Tibial artery (tissue), 4 donors: ENCODE data around the gene KCNH1.

ENCODE experiments used
- DNase-seq, 2 donors: peaks; one replicate each; pipeline ENCODE4 v3.0.0-alpha.2; 2019
- H3K27ac ChIP-seq, 2 donors: fragments of 200-600 bp; sonication (generic) in 1 of 2; 1 replicate in 1 of 2; 2 replicates in 1 of 2; pipeline ENCODE4 v1.5.1; 2018 to 2019; ENCODE audit warnings: mild to moderate bottlenecking in 1 of 2
- H3K27me3 ChIP-seq, 2 donors: fragments of 200-600 bp; sonication (generic) in 1 of 2; one replicate each; pipeline versions ENCODE4 v1.5.1 to v1.6.0; 2016 to 2019
- H3K36me3 ChIP-seq, 3 donors: fragments of 200-600 bp; sonication (generic) in 2 of 3; one replicate each; pipeline ENCODE4 v1.5.1; 2016 to 2019; ENCODE audit warnings: mild to moderate bottlenecking in 2 of 3
- H3K4me1 ChIP-seq, 4 donors: fragments of 200-600 bp; sonication (generic) in 2 of 4; 1 replicate in 3 of 4; 2 replicates in 1 of 4; pipeline ENCODE4 v1.5.1; 2016 to 2019
- H3K4me3 ChIP-seq, 2 donors: fragments of 200-600 bp; sonication (generic) in 1 of 2; 1 replicate in 1 of 2; 2 replicates in 1 of 2; pipeline ENCODE4 v1.5.1; 2018 to 2019; ENCODE audit warnings: mild to moderate bottlenecking in 2 of 2
- H3K9me3 ChIP-seq, 3 donors: fragments of 200-600 bp; sonication (generic) in 1 of 3; one replicate each; pipeline ENCODE4 v1.5.1; 2016 to 2019
- intact Hi-C: fragments of 100-400 bp; cut with DNase I; formaldehyde crosslinking; loops from one replicate; pipeline ENCODE4 v1.15.0; 2023; ENCODE audit warnings: low total_unique reads
- TF ChIP-seq, protein P1 (sequence below), 2 experiments: fragments of 200-600 bp in 1 of 2; fragments of 450-650 bp in 1 of 2; IDR thresholded peaks; one replicate each; pipeline ENCODE4 v1.5.1; 2017 to 2019; ENCODE audit warnings: antibody characterized with exemption in 2 of 2, mild to moderate bottlenecking in 1 of 2, moderate library complexity in 1 of 2

KCNH1 gene, protein sequence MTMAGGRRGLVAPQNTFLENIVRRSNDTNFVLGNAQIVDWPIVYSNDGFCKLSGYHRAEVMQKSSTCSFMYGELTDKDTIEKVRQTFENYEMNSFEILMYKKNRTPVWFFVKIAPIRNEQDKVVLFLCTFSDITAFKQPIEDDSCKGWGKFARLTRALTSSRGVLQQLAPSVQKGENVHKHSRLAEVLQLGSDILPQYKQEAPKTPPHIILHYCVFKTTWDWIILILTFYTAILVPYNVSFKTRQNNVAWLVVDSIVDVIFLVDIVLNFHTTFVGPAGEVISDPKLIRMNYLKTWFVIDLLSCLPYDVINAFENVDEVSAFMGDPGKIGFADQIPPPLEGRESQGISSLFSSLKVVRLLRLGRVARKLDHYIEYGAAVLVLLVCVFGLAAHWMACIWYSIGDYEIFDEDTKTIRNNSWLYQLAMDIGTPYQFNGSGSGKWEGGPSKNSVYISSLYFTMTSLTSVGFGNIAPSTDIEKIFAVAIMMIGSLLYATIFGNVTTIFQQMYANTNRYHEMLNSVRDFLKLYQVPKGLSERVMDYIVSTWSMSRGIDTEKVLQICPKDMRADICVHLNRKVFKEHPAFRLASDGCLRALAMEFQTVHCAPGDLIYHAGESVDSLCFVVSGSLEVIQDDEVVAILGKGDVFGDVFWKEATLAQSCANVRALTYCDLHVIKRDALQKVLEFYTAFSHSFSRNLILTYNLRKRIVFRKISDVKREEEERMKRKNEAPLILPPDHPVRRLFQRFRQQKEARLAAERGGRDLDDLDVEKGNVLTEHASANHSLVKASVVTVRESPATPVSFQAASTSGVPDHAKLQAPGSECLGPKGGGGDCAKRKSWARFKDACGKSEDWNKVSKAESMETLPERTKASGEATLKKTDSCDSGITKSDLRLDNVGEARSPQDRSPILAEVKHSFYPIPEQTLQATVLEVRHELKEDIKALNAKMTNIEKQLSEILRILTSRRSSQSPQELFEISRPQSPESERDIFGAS

DNA sequence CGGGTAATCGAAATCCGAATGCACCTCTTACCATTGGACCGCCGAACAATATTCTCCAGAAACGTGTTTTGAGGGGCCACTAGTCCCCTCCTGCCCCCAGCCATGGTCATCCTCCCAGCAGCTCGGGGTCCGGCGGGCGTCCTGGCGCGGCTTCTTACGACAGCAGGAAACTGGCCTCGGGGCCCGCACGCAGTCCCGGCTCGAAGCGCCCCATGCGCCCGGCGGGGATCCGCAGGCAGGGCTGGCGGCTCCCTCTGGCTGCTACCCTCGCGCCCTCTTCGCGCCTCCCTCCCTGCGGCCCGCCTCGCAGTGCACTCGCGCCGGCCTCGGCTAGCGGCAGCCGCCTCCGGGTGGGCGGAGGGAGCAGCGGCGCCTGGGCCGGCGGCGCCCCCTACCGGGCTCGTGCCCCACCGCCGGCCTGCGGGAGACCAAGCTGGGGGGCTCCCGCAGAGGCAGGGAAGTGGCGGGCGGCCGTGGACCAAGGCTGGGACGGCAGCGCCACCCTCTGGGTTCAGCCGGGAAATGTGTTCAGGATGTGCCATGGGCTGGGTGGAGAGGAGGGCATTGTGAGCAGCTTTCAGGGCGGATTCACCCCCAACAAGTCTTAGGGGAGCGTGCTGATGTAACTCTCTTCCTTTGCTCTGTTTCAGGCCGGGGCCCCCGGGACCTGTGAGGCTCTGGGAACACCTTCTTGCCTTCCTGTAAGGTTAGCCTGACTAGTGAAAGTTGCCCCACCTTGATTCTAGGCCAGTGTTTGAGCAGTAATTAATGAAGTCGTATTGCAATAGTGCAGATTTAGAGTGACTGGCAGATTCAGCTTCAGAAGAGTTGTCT, at the start of gene KCNH1:
TSS of gene KCNH1 (minus strand) at position 313 of the 834 bp plus-strand sequence. CDS start at position 110, 203 bp downstream.
- peaks cover 0 to 28% of the 10 kb centered on the region in 2 donors for H3K27me3 ChIP-seq
- H3K4me3 ChIP-seq = peak within 1 kb of the TSS; percentile 39 to 54
- TF ChIP-seq, protein P1, sequence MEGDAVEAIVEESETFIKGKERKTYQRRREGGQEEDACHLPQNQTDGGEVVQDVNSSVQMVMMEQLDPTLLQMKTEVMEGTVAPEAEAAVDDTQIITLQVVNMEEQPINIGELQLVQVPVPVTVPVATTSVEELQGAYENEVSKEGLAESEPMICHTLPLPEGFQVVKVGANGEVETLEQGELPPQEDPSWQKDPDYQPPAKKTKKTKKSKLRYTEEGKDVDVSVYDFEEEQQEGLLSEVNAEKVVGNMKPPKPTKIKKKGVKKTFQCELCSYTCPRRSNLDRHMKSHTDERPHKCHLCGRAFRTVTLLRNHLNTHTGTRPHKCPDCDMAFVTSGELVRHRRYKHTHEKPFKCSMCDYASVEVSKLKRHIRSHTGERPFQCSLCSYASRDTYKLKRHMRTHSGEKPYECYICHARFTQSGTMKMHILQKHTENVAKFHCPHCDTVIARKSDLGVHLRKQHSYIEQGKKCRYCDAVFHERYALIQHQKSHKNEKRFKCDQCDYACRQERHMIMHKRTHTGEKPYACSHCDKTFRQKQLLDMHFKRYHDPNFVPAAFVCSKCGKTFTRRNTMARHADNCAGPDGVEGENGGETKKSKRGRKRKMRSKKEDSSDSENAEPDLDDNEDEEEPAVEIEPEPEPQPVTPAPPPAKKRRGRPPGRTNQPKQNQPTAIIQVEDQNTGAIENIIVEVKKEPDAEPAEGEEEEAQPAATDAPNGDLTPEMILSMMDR (IDR thresholded peaks at IDR 0.05) = peak; percentile 73 to 77
- intact Hi-C loops = no loop called here
- no peaks in the 10 kb centered on the region for H3K36me3 ChIP-seq
- peak; percentile 66 to 74 for DNase-seq
- H3K4me1 ChIP-seq = peaks cover 0 to 22% (median 16%) of the 10 kb centered on the region in 4 donors
- H3K9me3 ChIP-seq = no peaks in the 10 kb centered on the region
- no peak within 1 kb of the TSS for H3K27ac ChIP-seq

DNA sequence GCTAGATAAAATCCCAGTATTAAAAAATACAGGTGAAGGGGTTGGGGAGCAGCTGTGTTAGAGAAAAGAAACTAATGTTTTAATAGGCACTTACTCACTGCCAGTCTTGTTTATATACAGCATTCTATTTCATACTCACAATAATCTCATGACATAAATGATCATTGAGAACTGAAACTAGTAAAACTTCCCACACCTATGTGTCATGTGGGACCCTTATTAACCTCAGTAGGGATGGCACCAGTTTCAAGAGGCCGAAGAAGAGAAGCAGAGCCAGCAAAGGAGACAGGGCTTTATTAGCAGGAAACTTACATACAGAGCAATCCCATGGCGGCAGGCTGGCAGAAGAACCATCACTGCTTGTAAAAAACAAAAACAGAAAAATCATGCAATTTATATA, 48.8 kb upstream of the KCNH1 start:
- Histone ChIP-seq H3K4me1 (no peaks in the 10 kb centered on the region), H3K36me3 (no peaks in the 10 kb centered on the region), H3K9me3 (no peaks in the 10 kb centered on the region), H3K27me3 (no peaks in the 10 kb centered on the region), H3K27ac (no peak overlapping the region), H3K4me3 (no peak overlapping the region)
- intact Hi-C loops = no loop called here
- TF ChIP-seq, protein P1 (IDR thresholded peaks at IDR 0.05) = no peak
- no peak for DNase-seq

DNA sequence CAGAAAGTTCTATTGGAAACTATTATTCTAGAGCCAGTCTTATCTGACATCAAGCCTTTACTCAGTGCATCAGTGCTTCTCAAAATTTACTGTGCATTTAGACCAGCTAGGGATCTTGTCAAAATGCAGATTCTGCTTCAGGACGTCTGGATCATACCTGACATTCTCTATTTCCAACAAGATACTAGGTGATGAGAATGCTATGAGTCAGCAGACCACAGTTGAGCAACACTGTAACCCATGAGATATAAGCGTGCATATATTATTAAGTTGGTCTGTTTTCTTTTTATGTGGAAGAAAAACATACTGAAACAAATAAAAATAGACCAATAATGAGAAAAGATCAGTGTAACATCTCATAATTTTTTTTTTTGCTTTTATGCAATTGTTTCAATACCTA, 40.4 kb upstream of the KCNH1 start:
- Histone ChIP-seq H3K4me3 (no peak overlapping the region), H3K4me1 (no peaks in the 10 kb centered on the region), H3K27ac (no peak overlapping the region), H3K36me3 (no peaks in the 10 kb centered on the region), H3K9me3 (peaks cover 0 to 14% (median 7%) of the 10 kb centered on the region in 3 donors), H3K27me3 (no peaks in the 10 kb centered on the region)
- TF ChIP-seq, protein P1 (IDR thresholded peaks at IDR 0.05) = no peak
- DNase-seq = no peak
- intact Hi-C loops = no loop called here

DNA sequence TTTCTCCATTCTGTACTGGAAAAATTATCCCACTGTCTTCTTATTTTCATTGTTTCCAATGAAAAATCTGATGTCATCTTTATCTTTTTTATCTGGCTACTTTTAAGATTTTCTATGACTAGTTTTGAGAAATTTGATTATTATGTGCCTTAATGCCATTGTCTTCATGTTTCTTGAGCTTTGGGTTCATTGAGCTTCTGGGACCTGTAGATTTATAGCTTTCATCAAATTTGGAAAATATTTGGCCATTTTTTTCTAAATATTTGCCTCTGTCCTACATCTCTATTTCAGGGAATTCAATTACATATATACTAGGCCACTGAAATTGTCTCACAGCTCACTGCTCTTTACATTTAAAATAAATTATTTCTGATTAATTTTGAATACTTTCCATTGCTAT, 38.7 kb upstream of the KCNH1 start:
- Histone ChIP-seq H3K9me3 (peaks cover 0 to 24% (median 14%) of the 10 kb centered on the region in 3 donors), H3K27me3 (no peaks in the 10 kb centered on the region), H3K4me3 (no peak overlapping the region), H3K36me3 (no peaks in the 10 kb centered on the region), H3K27ac (no peak overlapping the region), H3K4me1 (no peaks in the 10 kb centered on the region)
- DNase-seq = no peak
- TF ChIP-seq, protein P1 (IDR thresholded peaks at IDR 0.05) = no peak
- intact Hi-C loops = no loop called here

DNA sequence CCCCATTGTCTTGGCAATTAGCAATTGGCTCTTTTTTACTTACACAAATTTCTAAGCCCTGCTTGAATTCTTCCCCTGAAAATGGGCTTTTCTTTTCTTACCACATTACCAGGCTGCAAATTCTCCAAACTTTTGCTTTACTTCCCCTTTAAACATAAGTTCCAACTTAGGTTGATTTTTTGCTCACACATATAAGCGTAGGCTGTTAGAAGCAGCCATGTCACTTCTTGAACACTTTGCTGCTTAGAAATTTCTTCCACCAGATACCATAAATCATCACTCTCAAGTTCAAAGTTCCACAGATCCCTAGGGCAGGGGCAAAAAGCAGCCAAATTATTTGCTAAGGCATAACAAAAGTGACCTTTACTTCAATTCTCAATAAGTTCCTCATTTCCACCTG, 35.4 kb upstream of the KCNH1 start:
- intact Hi-C loops = no loop called here
- H3K4me1 ChIP-seq = no peaks in the 10 kb centered on the region
- TF ChIP-seq, protein P1 (IDR thresholded peaks at IDR 0.05) = no peak
- H3K9me3 ChIP-seq = peaks cover 0 to 24% (median 14%) of the 10 kb centered on the region in 3 donors
- no peaks in the 10 kb centered on the region for H3K27me3 ChIP-seq
- H3K27ac ChIP-seq = no peak overlapping the region
- DNase-seq = no peak
- H3K4me3 ChIP-seq = no peak overlapping the region
- no peaks in the 10 kb centered on the region for H3K36me3 ChIP-seq
